H1 (cell line): ENCODE results near the gene DYRK1A. TPM values are rescaled to one million over a fixed set of nuclear protein-coding genes. Genes with fewer than 3 reads are reported as not detected.
A peak's percentile ranks its signal among the peaks of the same experiment; 100 is the strongest.

Experiments used
- CTCF ChIA-PET: fragments of 300-600 bp; sonication (Branson Sonifier 250); formaldehyde crosslinking; loops from one replicate; lab custom pipeline; 2021; ENCODE audit not compliant: partially characterized antibody; lab: Charles Lee
- POLR2A ChIA-PET: fragments of 300-600 bp; sonication (Branson Sonifier 250); formaldehyde crosslinking; loops from one replicate; lab custom pipeline; 2021; ENCODE audit warnings: inconsistent platforms; ENCODE audit not compliant: partially characterized antibody; lab: Charles Lee
- DNase-seq, 2 experiments: peaks; one replicate each; pipeline versions ENCODE4 v3.0.0 to v3.0.0-alpha.2; 2010 to 2022; ENCODE audit warnings: low spot score in 2 of 2, low read depth in 1 of 2, mixed read lengths in 1 of 2
- FAIRE-seq: peaks from 2 replicates; lab custom pipeline; 2011; peaks lifted over from hg19 to GRCh38; lab: Jason Lieb, UNC
- H2AFZ ChIP-seq: 2 replicates; pipeline ENCODE4 v1.8.1; 2012; ENCODE audit warnings: low read length, inconsistent platforms
- H2AK5ac ChIP-seq: 2 replicates; pipeline ENCODE4 v1.6.1; 2013; ENCODE audit warnings: low read depth, low read length
- H2BK120ac ChIP-seq: replicated peaks from 2 replicates; pipeline ENCODE3; 2013; ENCODE audit warnings: low read depth, low read length, inconsistent platforms
- H2BK12ac ChIP-seq: 2 replicates; pipeline ENCODE4 v1.6.1; 2013; ENCODE audit warnings: low read depth, low read length
- H2BK15ac ChIP-seq: 2 replicates; pipeline ENCODE4 v1.6.1; 2013; ENCODE audit warnings: low read length
- H2BK20ac ChIP-seq: 2 replicates; pipeline ENCODE4 v1.6.1; 2013; ENCODE audit warnings: low read length
- H2BK5ac ChIP-seq: 2 replicates; pipeline ENCODE4 v1.6.1; 2013; ENCODE audit warnings: low read depth, low read length
- H3K14ac ChIP-seq: 2 replicates; pipeline ENCODE4 v1.6.1; 2013; ENCODE audit warnings: inconsistent platforms; ENCODE audit not compliant: insufficient read length
- H3K18ac ChIP-seq: 2 replicates; pipeline ENCODE4 v1.6.1; 2013; ENCODE audit warnings: low read length; ENCODE audit errors: extremely low read depth
- H3K23ac ChIP-seq: 2 replicates; pipeline ENCODE4 v1.6.1; 2013; ENCODE audit warnings: inconsistent platforms; ENCODE audit not compliant: insufficient read length
- H3K23me2 ChIP-seq: 2 replicates; pipeline ENCODE4 v1.6.1; 2013; ENCODE audit warnings: low read depth, low read length
- H3K27ac ChIP-seq: 2 replicates; pipeline ENCODE4 v1.6.1; 2011; ENCODE audit warnings: low read depth, low read length, inconsistent platforms
- H3K27me3 ChIP-seq, 4 experiments: replicated peaks in 1 of 4; 1 replicate in 1 of 4; 2 replicates in 3 of 4; pipeline versions ENCODE4 v1.6.1 to v1.8.1; 2011 to 2013; ENCODE audit warnings: low read length in 3 of 4, mild to moderate bottlenecking in 3 of 4, inconsistent platforms in 2 of 4, mixed read lengths in 2 of 4, moderate library complexity in 1 of 4; ENCODE audit not compliant: control insufficient read depth in 3 of 4, insufficient read depth in 3 of 4; ENCODE audit errors: extremely low read depth in 1 of 4
- H3K36me3 ChIP-seq, 4 experiments: 2 replicates each; pipeline versions ENCODE4 v1.6.1 to v1.8.1; 2011 to 2013; ENCODE audit warnings: mild to moderate bottlenecking in 4 of 4, low read length in 3 of 4, moderate library complexity in 2 of 4, control low read depth in 1 of 4, inconsistent platforms in 1 of 4; ENCODE audit not compliant: insufficient read depth in 4 of 4, control insufficient read depth in 2 of 4
- H3K4ac ChIP-seq: replicated peaks from 2 replicates; pipeline ENCODE3; 2013; ENCODE audit warnings: low read length, low read depth, mixed read lengths, inconsistent platforms; ENCODE audit not compliant: insufficient read length
- H3K4me1 ChIP-seq, 4 experiments: replicated peaks in 1 of 4; 1 replicate in 1 of 4; 2 replicates in 3 of 4; pipeline versions ENCODE4 v1.6.1 to v1.8.1; 2011 to 2013; ENCODE audit warnings: low read length in 3 of 4, inconsistent platforms in 2 of 4, mixed read lengths in 1 of 4; ENCODE audit not compliant: insufficient read depth in 4 of 4, control insufficient read depth in 3 of 4
- H3K4me2 ChIP-seq, 2 experiments: 2 replicates each; pipeline versions ENCODE4 v1.6.1 to v1.8.1; 2011 to 2013; ENCODE audit warnings: low read depth in 2 of 2, low read length in 2 of 2, control low read depth in 1 of 2, inconsistent platforms in 1 of 2, mild to moderate bottlenecking in 1 of 2; ENCODE audit not compliant: insufficient read depth in 1 of 2
- H3K4me3 ChIP-seq, 4 experiments: fragments of 200-600, 300-600 bp in 1 of 4; sonication (generic), shearing (Covaris generic), sonication (Bioruptor Twin) in 1 of 4; 2 replicates each; pipeline versions ENCODE4 v1.5.1 to v1.8.1; 2011 to 2016; ENCODE audit warnings: low read length in 4 of 4, low read depth in 3 of 4, control low read depth in 2 of 4, inconsistent platforms in 2 of 4, mild to moderate bottlenecking in 2 of 4, mixed read lengths in 1 of 4, moderate library complexity in 1 of 4; ENCODE audit not compliant: insufficient read depth in 2 of 4; ENCODE audit errors: extremely low read depth in 1 of 4
- H3K56ac ChIP-seq: replicated peaks from 2 replicates; pipeline ENCODE3; 2013; ENCODE audit warnings: low read depth, mild to moderate bottlenecking, mixed read lengths, low read length, inconsistent platforms; ENCODE audit not compliant: insufficient read length
- H3K79me1 ChIP-seq: 2 replicates; pipeline ENCODE4 v1.6.1; 2013; ENCODE audit warnings: low read depth, low read length, control low read depth
- H3K79me2 ChIP-seq, 2 experiments: 2 replicates each; pipeline versions ENCODE4 v1.6.1 to v1.8.1; 2012 to 2013; ENCODE audit warnings: low read length in 2 of 2, mild to moderate bottlenecking in 2 of 2, inconsistent platforms in 1 of 2; ENCODE audit not compliant: insufficient read depth in 2 of 2, control insufficient read depth in 1 of 2
- H3K9ac ChIP-seq, 4 experiments: replicated peaks in 1 of 4; 1 replicate in 1 of 4; 2 replicates in 3 of 4; pipeline versions ENCODE4 v1.6.1 to v1.8.1; 2011 to 2013; ENCODE audit warnings: low read depth in 3 of 4, low read length in 3 of 4, control low read depth in 2 of 4, mild to moderate bottlenecking in 2 of 4, moderate library complexity in 2 of 4, inconsistent platforms in 1 of 4; ENCODE audit errors: extremely low read depth in 1 of 4
- H3K9me3 ChIP-seq, 2 experiments: 2 replicates each; pipeline versions ENCODE4 v1.6.1 to v1.8.1; 2012 to 2013; ENCODE audit warnings: mild to moderate bottlenecking in 2 of 2, moderate library complexity in 2 of 2, control low read depth in 1 of 2, inconsistent platforms in 1 of 2, low read depth in 1 of 2, low read length in 1 of 2, mixed read lengths in 1 of 2; ENCODE audit not compliant: insufficient read depth in 2 of 2
- H4K20me1 ChIP-seq, 2 experiments: replicated peaks in 1 of 2; 2 replicates each; pipeline versions ENCODE3 to v1.8.1; 2011 to 2013; ENCODE audit warnings: inconsistent platforms in 2 of 2, low read length in 2 of 2, mild to moderate bottlenecking in 1 of 2; ENCODE audit not compliant: insufficient read depth in 2 of 2, control insufficient read depth in 1 of 2
- H4K5ac ChIP-seq: 2 replicates; pipeline ENCODE4 v1.6.1; 2013; ENCODE audit warnings: low read length, low read depth, mixed read lengths, inconsistent platforms; ENCODE audit not compliant: insufficient read length
- H4K8ac ChIP-seq: 2 replicates; pipeline ENCODE4 v1.8.0; 2013; ENCODE audit warnings: mild to moderate bottlenecking, moderate library complexity, low read length, inconsistent platforms; ENCODE audit not compliant: insufficient read depth; ENCODE audit errors: extremely low read depth
- H4K91ac ChIP-seq: replicated peaks from 2 replicates; pipeline ENCODE3; 2013; ENCODE audit warnings: low read length, mixed read lengths, inconsistent platforms; ENCODE audit not compliant: insufficient read length
- BCL11A ChIP-seq, 2 experiments: IDR thresholded peaks; one replicate each; pipeline ENCODE4 v1.6.1; 2011; ENCODE audit warnings: low read depth in 2 of 2, low read length in 2 of 2, mild to moderate bottlenecking in 2 of 2
- FOSL1 ChIP-seq: IDR thresholded peaks from 2 replicates; pipeline ENCODE4 v1.6.1; 2011; ENCODE audit warnings: mild to moderate bottlenecking, low read depth, low read length, moderate library complexity; ENCODE audit not compliant: insufficient read depth
- SIRT6 ChIP-seq: IDR thresholded peaks from one replicate; pipeline ENCODE4 v1.7.1; 2012; ENCODE audit warnings: low read length, inconsistent platforms
- WGBS, 2 experiments: shearing (Covaris generic) in 1 of 2; methylation state at CpG; one replicate each; pipeline versions ENCODE4 v1.1.6 to v1.1.7; 2013 to 2015; ENCODE audit warnings: low lambda C conversion rate in 2 of 2, mixed read lengths in 2 of 2, inconsistent platforms in 1 of 2, low coverage in 1 of 2, missing lambda C conversion rate in 1 of 2; ENCODE audit not compliant: insufficient replicate concordance in 2 of 2, insufficient coverage in 1 of 2, insufficient read length in 1 of 2; ENCODE audit errors: extremely low coverage in 1 of 2, missing lambda C conversion rate in 1 of 2; 5-methylcytosine and 5-hydroxymethylcytosine counted together
- polyA plus RNA-seq, 7 experiments: library from polyadenylated mRNA; depleted of rRNA in 3 of 7; stranded (reverse) in 5 of 7; unstranded in 2 of 7; fragments of >200 nt in 5 of 7; fragments of 200-250 nt in 2 of 7; gene quantifications; 1 replicate in 5 of 7; 2 replicates in 1 of 7; 4 replicates in 1 of 7; pipeline versions ENCODE4 v1.2.1 to v1.2.3, GENCODE V29; 2011 to 2013; ENCODE audit warnings: missing spikeins in 2 of 7, mixed read lengths in 2 of 7
- total RNA-seq: library from RNA; stranded (reverse); fragmentation: NEBNext Ultra II Directional; extraction: Animal tissue kit (Norgen Biotek cat#: 25700); gene quantifications from 2 replicates; pipeline ENCODE4 v1.2.1, GENCODE V29; 2021

The DYRK1A gene
- total and polyA plus RNA-seq, 2 of the 8 experiments (the other 6 are each of a cell fraction or from before 2014, with no cell fraction given) = 61.1 to 62.2 TPM

DNA sequence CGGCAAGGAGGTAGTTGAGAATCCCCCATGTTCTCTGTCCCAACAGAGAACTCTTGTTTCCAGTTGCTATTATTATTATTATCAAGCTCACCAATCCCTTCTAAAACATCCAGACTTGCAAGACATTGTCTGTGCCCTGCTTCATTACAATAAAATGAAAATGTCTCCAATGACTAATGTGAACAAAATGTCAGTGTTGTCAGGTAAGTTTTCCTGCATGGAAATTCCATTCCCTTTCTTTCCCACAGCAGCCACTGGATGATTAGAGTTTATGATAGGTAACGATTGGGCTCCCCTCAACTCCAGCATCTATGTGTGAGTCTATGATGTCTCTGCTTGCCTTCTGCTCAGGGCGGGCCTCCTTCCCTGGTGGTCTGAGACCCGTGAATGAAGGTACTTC lies 8.9 kb upstream of the DYRK1A start:
- H3K4ac ChIP-seq = no peak overlapping the region
- CTCF ChIA-PET = interaction anchor here (0.6 to 1.2 kb wide), 4 partner anchors 19 to 1157 kb away, joined by 3 to 4 read pairs (median 3); no protein-coding TSS in a partner anchor
- POLR2A ChIA-PET = interaction anchor here (1.4 to 1.8 kb wide), 2 partner anchors 9 to 100 kb away, joined by 4 to 5 read pairs; no protein-coding TSS in a partner anchor

More for the DNA sequence above, 8.9 kb upstream of the DYRK1A start:
- no peak overlapping the region for H3K14ac ChIP-seq
- H4K8ac ChIP-seq = no peak overlapping the region
- H3K56ac ChIP-seq = no peak overlapping the region
- 87% methylated on average over 4 of the region's 4 CpGs; no CpG with 5 or more reads in 1 of the 2 experiments for WGBS, 2 experiments
- H2BK20ac ChIP-seq = no peak overlapping the region
- FAIRE-seq (no peak), DNase-seq (no peak)
- H3K79me2 ChIP-seq = no peaks in the 10 kb centered on the region
- H3K18ac ChIP-seq = 0 out of 2 replicates have a peak overlapping the region, but pooled peaks have one; percentile 13
- H3K9me3 ChIP-seq = no peaks in the 10 kb centered on the region
- H3K79me1 ChIP-seq = no peaks in the 10 kb centered on the region
- no peak for TF ChIP-seq BCL11A (IDR thresholded peaks at IDR 0.05; ENCODE audit: low read depth in 2 of 2, low read length in 2 of 2)
- TF ChIP-seq SIRT6 = no peak
- no peak for TF ChIP-seq FOSL1
- H2BK5ac ChIP-seq = no peak overlapping the region
- H3K27me3 ChIP-seq = no peaks in the 10 kb centered on the region
- H2BK15ac ChIP-seq = no peak overlapping the region
- no peak overlapping the region for H3K27ac ChIP-seq
- peaks cover 0 to 8% (median 6%) of the 10 kb centered on the region in 4 experiments; a peak in 5 of 7 replicates for H3K4me1 ChIP-seq
- H3K4me3 ChIP-seq = no peak overlapping the region
- no peak overlapping the region for H3K23ac ChIP-seq
- no peak overlapping the region for H2AK5ac ChIP-seq
- no peaks in the 10 kb centered on the region for H3K36me3 ChIP-seq
- no peak overlapping the region for H3K4me2 ChIP-seq
- H4K91ac ChIP-seq = no peak overlapping the region
- H3K23me2 ChIP-seq = no peaks in the 10 kb centered on the region
- H2BK12ac ChIP-seq = no peak overlapping the region
- no peak overlapping the region for H2AFZ ChIP-seq
- H2BK120ac ChIP-seq = no peak overlapping the region
- no peak overlapping the region for H4K5ac ChIP-seq
- no peaks in the 10 kb centered on the region for H4K20me1 ChIP-seq
- H3K9ac ChIP-seq = no peak overlapping the region
